WTC11 (cell line): ENCODE data around the gene STAT3. TPM values are rescaled to one million over a fixed set of nuclear protein-coding genes. Genes with fewer than 3 reads are reported as not detected.
A peak's percentile ranks its signal among the peaks of the same experiment; 100 is the strongest.

Experiments
- ATAC-seq: fragments of 200-7000 bp; cut with Tn5 transposase; 2 replicates; pipeline ENCODE4 v1.10.0; 2021; ENCODE audit warnings: mild to moderate bottlenecking, moderate library complexity
- CTCF ChIA-PET: fragments of 300-600 bp; sonication (Branson Sonifier 250); formaldehyde crosslinking; loops from one replicate; lab custom pipeline; 2021; ENCODE audit warnings: antibody characterized with exemption; lab: Charles Lee
- POLR2A ChIA-PET: fragments of 350-600 bp; sonication (Branson Sonifier 250); formaldehyde crosslinking; loops from one replicate; lab custom pipeline; 2021; ENCODE audit warnings: antibody characterized with exemption; lab: Charles Lee
- DNase-seq: peaks from one replicate; pipeline ENCODE4 v3.0.0; 2021; ENCODE audit warnings: low spot score
- H3K27ac Mint-ChIP-seq: 2 replicates; pipeline ENCODE4 v1.8.0; 2021; ENCODE audit warnings: mixed read lengths
- H3K27me3 Mint-ChIP-seq: 2 replicates; pipeline ENCODE4 v1.8.0; 2021; ENCODE audit warnings: low read depth, mild to moderate bottlenecking, moderate library complexity, mixed read lengths
- H3K36me3 Mint-ChIP-seq: 2 replicates; pipeline ENCODE4 v1.8.0; 2021; ENCODE audit warnings: mixed read lengths
- H3K4me1 Mint-ChIP-seq: 2 replicates; pipeline ENCODE4 v1.8.0; 2022; ENCODE audit warnings: mixed read lengths
- H3K4me3 Mint-ChIP-seq: 2 replicates; pipeline ENCODE4 v1.8.0; 2021; ENCODE audit warnings: mild to moderate bottlenecking, moderate library complexity, mixed read lengths
- H3K9me3 Mint-ChIP-seq: 2 replicates; pipeline ENCODE4 v1.8.0; 2021; ENCODE audit warnings: mixed read lengths
- ATF1 ChIP-seq: sonication (generic); formaldehyde crosslinking; IDR thresholded peaks from 2 replicates; pipeline ENCODE4 v1.8.1; 2023; ENCODE audit warnings: mild to moderate bottlenecking, moderate library complexity, missing genetic modification reagents
- CREM ChIP-seq: sonication (generic); formaldehyde crosslinking; IDR thresholded peaks from 2 replicates; pipeline ENCODE4 v1.8.1; 2022; ENCODE audit warnings: mild to moderate bottlenecking, missing genetic modification reagents, moderate library complexity
- ETV6 ChIP-seq: sonication (generic); formaldehyde crosslinking; IDR thresholded peaks from 2 replicates; pipeline ENCODE4 v1.8.1; 2022; ENCODE audit warnings: mild to moderate bottlenecking, missing genetic modification reagents
- GABPB1 ChIP-seq: sonication (generic); formaldehyde crosslinking; IDR thresholded peaks from 2 replicates; pipeline ENCODE4 v1.8.1; 2023; ENCODE audit warnings: mild to moderate bottlenecking, missing genetic modification reagents
- GRHL2 ChIP-seq: fragments of 250-450 bp; sonication (Bioruptor Pico); IDR thresholded peaks from 2 replicates; pipeline ENCODE4 v1.8.0; 2022; ENCODE audit warnings: mild to moderate bottlenecking, moderate library complexity; ENCODE audit not compliant: insufficient replicate concordance, severe bottlenecking
- HMGA2 ChIP-seq: fragments of 250-450 bp; sonication (Bioruptor Pico); IDR thresholded peaks from 2 replicates; pipeline ENCODE4 v1.4.0; 2021; ENCODE audit warnings: mild to moderate bottlenecking, moderate library complexity
- IRF2 ChIP-seq: sonication (generic); formaldehyde crosslinking; IDR thresholded peaks from 2 replicates; pipeline ENCODE4 v1.8.0; 2022; ENCODE audit warnings: low read depth, missing genetic modification reagents, borderline replicate concordance
- JAZF1 ChIP-seq: fragments of 250-450 bp; sonication (Bioruptor Pico); IDR thresholded peaks from 2 replicates; pipeline ENCODE4 v1.9.0; 2021; ENCODE audit warnings: moderate library complexity, mild to moderate bottlenecking, inconsistent platforms
- NFATC4 ChIP-seq: fragments of 250-450 bp; sonication (Bioruptor Pico); IDR thresholded peaks from 2 replicates; pipeline ENCODE4 v1.9.0; 2021; ENCODE audit warnings: mild to moderate bottlenecking
- NFE2L1 ChIP-seq: sonication (generic); formaldehyde crosslinking; IDR thresholded peaks from 2 replicates; pipeline ENCODE4 v1.8.1; 2023; ENCODE audit warnings: missing genetic modification reagents
- TEAD1 ChIP-seq: sonication (generic); formaldehyde crosslinking; IDR thresholded peaks from 2 replicates; pipeline ENCODE4 v1.8.0; 2022; ENCODE audit warnings: mild to moderate bottlenecking, missing genetic modification reagents
- ZBTB21 ChIP-seq: sonication (generic); formaldehyde crosslinking; IDR thresholded peaks from 2 replicates; pipeline ENCODE4 v1.8.1; 2023; ENCODE audit warnings: mild to moderate bottlenecking, missing genetic modification reagents, borderline replicate concordance
- ZNF416 ChIP-seq: fragments of 250-450 bp; sonication (Bioruptor Pico); IDR thresholded peaks from 2 replicates; pipeline ENCODE4 v1.9.0; 2021; ENCODE audit warnings: mild to moderate bottlenecking, inconsistent platforms
- total RNA-seq: library from RNA; stranded (reverse); gene quantifications from 3 replicates; pipeline ENCODE4 v1.2.3, GENCODE V29; 2021
- TF ChIP-seq, protein P1 (sequence below): sonication (generic); formaldehyde crosslinking; IDR thresholded peaks from 2 replicates; pipeline ENCODE4 v1.8.0; 2022; ENCODE audit warnings: mild to moderate bottlenecking, missing genetic modification reagents
- TF ChIP-seq, protein P2 (sequence below): sonication (generic); formaldehyde crosslinking; IDR thresholded peaks from 2 replicates; pipeline ENCODE4 v1.8.1; 2023; ENCODE audit warnings: mild to moderate bottlenecking, missing genetic modification reagents, borderline replicate concordance
- TF ChIP-seq, protein P3 (sequence below): fragments of 250-450 bp; sonication (Bioruptor Pico); conservative IDR thresholded peaks from 2 replicates; pipeline ENCODE4 v1.9.0; 2021; ENCODE audit warnings: mild to moderate bottlenecking
- TF ChIP-seq, protein P4 (sequence below): sonication (generic); formaldehyde crosslinking; IDR thresholded peaks from 2 replicates; pipeline ENCODE4 v1.8.1; 2023; ENCODE audit warnings: mild to moderate bottlenecking, missing genetic modification reagents, moderate library complexity
- TF ChIP-seq, protein P5 (sequence below): sonication (generic); formaldehyde crosslinking; IDR thresholded peaks from 2 replicates; pipeline ENCODE4 v1.8.1; 2022; ENCODE audit warnings: low read depth, missing genetic modification reagents, borderline replicate concordance
- TF ChIP-seq, protein P6 (sequence below): sonication (generic); formaldehyde crosslinking; conservative IDR thresholded peaks from 2 replicates; pipeline ENCODE4 v1.8.1; 2022; ENCODE audit warnings: mild to moderate bottlenecking, missing genetic modification reagents

The STAT3 gene
- total RNA-seq, 1 experiment from 2014 or later: 98.0 TPM

DNA sequence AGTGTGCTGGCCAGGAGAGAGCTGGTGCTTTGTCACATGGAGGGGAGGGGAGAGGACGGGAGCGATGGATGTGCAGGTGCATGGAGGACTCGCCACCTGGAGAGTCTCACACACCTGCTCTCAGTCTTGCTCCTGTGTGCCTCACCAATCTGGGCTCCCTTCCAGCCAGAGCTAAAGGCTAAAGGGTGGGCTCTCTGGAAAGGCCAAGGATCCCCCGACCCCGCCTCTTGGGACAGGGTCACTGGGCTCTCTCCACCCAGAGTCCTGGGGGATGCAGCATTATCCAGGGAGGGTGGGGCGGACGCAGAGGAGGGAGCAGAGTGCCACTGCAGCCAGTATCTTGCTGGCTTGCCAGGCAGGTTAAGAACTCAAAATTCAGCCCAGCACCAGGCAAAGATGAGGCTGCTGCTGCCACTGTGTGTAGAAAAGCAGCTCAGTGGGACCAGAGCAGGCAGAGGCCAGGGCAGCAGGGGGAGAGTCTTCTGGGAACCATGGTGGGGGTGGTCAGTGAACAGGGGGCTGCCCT lies 106.6 kb downstream of the STAT3 start:
- CTCF ChIA-PET: interaction anchor here (0.6 to 1.3 kb wide), 3 partner anchors 59 to 1117 kb away, joined by 4 to 5 read pairs (median 5); partner anchors contain the start of gene ARL4D
- DNase-seq (no peak), ATAC-seq (no peak)
- TF ChIP-seq, protein P1, sequence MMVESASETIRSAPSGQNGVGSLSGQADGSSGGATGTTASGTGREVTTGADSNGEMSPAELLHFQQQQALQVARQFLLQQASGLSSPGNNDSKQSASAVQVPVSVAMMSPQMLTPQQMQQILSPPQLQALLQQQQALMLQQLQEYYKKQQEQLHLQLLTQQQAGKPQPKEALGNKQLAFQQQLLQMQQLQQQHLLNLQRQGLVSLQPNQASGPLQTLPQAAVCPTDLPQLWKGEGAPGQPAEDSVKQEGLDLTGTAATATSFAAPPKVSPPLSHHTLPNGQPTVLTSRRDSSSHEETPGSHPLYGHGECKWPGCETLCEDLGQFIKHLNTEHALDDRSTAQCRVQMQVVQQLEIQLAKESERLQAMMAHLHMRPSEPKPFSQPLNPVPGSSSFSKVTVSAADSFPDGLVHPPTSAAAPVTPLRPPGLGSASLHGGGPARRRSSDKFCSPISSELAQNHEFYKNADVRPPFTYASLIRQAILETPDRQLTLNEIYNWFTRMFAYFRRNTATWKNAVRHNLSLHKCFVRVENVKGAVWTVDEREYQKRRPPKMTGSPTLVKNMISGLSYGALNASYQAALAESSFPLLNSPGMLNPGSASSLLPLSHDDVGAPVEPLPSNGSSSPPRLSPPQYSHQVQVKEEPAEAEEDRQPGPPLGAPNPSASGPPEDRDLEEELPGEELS (CRISPR knock-in tag): no peak
- TF ChIP-seq TEAD1 (CRISPR knock-in tag): no peak
- POLR2A ChIA-PET: interaction anchor here (1.1 kb wide), 1 partner anchor 60 kb away, joined by 4 read pairs; no protein-coding TSS in a partner anchor
- Mint-ChIP-seq H3K9me3 (no peaks in the 10 kb centered on the region), H3K27me3 (peaks cover 7% of the 10 kb centered on the region), H3K4me3 (no peak overlapping the region), H3K27ac (no peak overlapping the region), H3K36me3 (no peaks in the 10 kb centered on the region), H3K4me1 (peaks cover 18% of the 10 kb centered on the region)

DNA sequence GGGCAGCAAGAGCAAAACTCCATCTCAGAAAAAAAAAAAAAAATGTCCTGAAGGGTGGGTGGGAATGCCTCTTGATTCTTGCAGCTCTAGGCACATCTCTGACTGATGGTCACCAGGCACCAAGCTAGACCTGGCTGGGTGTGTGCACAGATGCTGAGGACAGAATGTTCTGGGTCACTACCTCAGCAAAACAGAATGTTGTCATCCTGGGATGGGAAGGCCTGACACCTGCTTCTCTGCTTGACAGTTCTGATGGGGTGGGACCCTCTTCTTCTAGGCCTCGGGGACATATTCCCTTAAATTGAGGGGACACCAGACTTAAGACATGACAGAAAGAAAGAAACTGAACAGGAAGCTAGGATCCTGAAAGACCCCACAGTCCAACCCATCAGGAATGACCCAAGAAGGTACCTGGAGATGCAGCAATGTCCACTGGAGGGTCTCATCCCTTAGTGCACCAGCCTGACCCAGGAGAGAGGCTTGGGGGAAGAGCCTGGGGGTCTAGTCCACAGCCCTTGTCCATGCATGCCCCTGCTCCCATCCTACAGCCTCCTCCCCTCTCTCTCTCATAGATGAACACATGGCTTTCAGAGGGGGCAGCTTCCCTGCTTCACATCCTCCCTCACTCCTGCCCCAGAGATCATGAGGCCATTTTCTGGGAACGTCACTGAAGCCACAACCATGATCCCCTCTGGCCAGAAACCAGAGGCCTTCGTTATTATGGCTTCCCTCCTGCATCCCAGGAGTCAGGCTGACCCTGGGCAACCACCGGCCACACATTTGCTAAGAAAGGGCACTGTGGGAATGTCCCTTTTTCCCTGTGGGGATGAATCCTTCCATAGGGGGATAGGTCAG lies 108.2 kb downstream of the STAT3 start:
- ATAC-seq: no peak
- H3K4me3 Mint-ChIP-seq: no peak overlapping the region
- CTCF ChIA-PET: interaction anchor here (0.6 to 1.4 kb wide), 7 partner anchors 9 to 247 kb away, joined by 3 to 13 read pairs (median 4); partner anchors contain the start of gene STAT5A

DNA sequence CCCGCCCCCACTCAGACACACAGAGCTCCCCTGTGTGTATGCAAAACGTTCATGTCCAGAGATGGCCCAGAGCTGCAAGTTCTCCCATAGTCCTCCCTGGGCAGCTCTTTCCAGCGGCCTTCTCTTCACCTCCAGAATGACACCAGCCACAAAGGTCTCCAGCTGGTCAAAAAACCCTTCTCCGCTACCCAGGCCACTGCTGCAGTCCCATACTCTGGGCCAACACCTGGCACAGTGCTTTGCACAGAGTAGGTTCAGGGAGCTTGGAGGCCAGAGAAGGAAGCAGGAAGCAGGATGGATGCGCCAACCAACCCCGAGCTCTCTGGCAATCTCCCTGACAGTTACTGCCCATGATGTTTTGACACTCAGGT lies 110.9 kb downstream of the STAT3 start:
- POLR2A ChIA-PET: interaction anchor here (0.7 to 1.2 kb wide), 5 partner anchors 11 to 158 kb away, joined by 3 to 6 read pairs (median 3); partner anchors contain the start of genes STAT3 and STAT5A
- CTCF ChIA-PET: interaction anchor here (0.6 to 1.9 kb wide), 13 partner anchors 11 to 271 kb away, joined by 3 to 23 read pairs (median 3); partner anchors contain the start of genes CAVIN1, DNAJC7 and STAT5A
- TF ChIP-seq ZBTB21 (CRISPR knock-in tag) (no peak), ATF1 (CRISPR knock-in tag) (no peak), HMGA2 (CRISPR knock-in tag) (no peak), ZNF416 (CRISPR knock-in tag) (no peak), ETV6 (no peak), JAZF1 (CRISPR knock-in tag) (no peak), GABPB1 (CRISPR knock-in tag) (no peak), NFATC4 (CRISPR knock-in tag) (no peak), IRF2 (CRISPR knock-in tag) (no peak), CREM (CRISPR knock-in tag) (no peak)
- TF ChIP-seq, protein P2, sequence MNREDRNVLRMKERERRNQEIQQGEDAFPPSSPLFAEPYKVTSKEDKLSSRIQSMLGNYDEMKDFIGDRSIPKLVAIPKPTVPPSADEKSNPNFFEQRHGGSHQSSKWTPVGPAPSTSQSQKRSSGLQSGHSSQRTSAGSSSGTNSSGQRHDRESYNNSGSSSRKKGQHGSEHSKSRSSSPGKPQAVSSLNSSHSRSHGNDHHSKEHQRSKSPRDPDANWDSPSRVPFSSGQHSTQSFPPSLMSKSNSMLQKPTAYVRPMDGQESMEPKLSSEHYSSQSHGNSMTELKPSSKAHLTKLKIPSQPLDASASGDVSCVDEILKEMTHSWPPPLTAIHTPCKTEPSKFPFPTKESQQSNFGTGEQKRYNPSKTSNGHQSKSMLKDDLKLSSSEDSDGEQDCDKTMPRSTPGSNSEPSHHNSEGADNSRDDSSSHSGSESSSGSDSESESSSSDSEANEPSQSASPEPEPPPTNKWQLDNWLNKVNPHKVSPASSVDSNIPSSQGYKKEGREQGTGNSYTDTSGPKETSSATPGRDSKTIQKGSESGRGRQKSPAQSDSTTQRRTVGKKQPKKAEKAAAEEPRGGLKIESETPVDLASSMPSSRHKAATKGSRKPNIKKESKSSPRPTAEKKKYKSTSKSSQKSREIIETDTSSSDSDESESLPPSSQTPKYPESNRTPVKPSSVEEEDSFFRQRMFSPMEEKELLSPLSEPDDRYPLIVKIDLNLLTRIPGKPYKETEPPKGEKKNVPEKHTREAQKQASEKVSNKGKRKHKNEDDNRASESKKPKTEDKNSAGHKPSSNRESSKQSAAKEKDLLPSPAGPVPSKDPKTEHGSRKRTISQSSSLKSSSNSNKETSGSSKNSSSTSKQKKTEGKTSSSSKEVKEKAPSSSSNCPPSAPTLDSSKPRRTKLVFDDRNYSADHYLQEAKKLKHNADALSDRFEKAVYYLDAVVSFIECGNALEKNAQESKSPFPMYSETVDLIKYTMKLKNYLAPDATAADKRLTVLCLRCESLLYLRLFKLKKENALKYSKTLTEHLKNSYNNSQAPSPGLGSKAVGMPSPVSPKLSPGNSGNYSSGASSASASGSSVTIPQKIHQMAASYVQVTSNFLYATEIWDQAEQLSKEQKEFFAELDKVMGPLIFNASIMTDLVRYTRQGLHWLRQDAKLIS (CRISPR knock-in tag): no peak
- TF ChIP-seq, protein P3, sequence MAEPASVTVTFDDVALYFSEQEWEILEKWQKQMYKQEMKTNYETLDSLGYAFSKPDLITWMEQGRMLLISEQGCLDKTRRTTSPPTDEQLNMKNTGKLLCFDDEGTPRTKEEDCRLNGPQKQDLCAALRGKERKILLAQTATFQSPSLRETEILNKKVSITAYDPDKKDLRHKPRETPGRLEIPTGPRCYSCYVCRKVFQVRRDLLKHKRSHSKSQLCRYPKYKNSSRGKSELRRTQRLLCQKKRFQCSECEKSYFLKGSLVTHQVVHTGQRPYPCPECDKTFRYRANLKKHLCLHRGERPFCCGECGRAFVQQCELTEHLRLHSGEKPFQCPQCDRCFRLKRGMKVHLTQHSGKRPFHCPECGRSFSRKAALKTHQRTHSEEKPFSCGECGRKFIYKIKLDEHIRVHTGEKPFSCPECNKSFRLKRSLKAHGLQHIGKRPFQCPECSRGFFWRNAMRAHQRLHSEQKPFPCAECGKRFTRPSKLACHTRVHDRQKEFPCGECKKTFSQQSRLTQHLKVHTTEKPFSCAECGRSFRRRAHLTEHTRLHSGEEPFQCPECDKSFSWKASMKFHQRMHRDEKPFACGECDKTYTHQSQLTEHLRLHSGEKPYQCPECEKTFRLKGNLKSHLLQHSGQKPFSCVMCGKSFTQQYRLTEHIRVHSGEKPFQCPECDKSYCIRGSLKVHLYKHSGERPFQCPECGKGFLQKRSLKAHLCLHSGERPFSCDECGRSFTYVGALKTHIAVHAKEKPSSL (CRISPR knock-in tag): no peak
- TF ChIP-seq, all 79 proteins: peak for 0
- ATAC-seq (no peak), DNase-seq (no peak)
- peak overlapping the region; percentile 74 for H3K4me3 Mint-ChIP-seq
- H3K36me3 Mint-ChIP-seq: no peaks in the 10 kb centered on the region
- peaks cover 6% of the 10 kb centered on the region for H3K27me3 Mint-ChIP-seq
- peaks cover 44% of the 10 kb centered on the region for H3K4me1 Mint-ChIP-seq
- no peak overlapping the region for H3K27ac Mint-ChIP-seq
- no peaks in the 10 kb centered on the region for H3K9me3 Mint-ChIP-seq

More for the DNA sequence above, 108.2 kb downstream of the STAT3 start:
- Mint-ChIP-seq H3K36me3 (no peaks in the 10 kb centered on the region), H3K27me3 (peaks cover 6% of the 10 kb centered on the region), H3K4me1 (peaks cover 23% of the 10 kb centered on the region), H3K27ac (no peak overlapping the region), H3K9me3 (no peaks in the 10 kb centered on the region)
- POLR2A ChIA-PET: interaction anchor here (0.7 kb wide), 1 partner anchor 36 kb away, joined by 4 read pairs; no protein-coding TSS in a partner anchor
- no peak for DNase-seq
- TF ChIP-seq, protein P4, sequence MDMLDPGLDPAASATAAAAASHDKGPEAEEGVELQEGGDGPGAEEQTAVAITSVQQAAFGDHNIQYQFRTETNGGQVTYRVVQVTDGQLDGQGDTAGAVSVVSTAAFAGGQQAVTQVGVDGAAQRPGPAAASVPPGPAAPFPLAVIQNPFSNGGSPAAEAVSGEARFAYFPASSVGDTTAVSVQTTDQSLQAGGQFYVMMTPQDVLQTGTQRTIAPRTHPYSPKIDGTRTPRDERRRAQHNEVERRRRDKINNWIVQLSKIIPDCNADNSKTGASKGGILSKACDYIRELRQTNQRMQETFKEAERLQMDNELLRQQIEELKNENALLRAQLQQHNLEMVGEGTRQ: no peak
- TF ChIP-seq, protein P5, sequence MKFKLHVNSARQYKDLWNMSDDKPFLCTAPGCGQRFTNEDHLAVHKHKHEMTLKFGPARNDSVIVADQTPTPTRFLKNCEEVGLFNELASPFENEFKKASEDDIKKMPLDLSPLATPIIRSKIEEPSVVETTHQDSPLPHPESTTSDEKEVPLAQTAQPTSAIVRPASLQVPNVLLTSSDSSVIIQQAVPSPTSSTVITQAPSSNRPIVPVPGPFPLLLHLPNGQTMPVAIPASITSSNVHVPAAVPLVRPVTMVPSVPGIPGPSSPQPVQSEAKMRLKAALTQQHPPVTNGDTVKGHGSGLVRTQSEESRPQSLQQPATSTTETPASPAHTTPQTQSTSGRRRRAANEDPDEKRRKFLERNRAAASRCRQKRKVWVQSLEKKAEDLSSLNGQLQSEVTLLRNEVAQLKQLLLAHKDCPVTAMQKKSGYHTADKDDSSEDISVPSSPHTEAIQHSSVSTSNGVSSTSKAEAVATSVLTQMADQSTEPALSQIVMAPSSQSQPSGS (CRISPR knock-in tag): no peak
- TF ChIP-seq, protein P6, sequence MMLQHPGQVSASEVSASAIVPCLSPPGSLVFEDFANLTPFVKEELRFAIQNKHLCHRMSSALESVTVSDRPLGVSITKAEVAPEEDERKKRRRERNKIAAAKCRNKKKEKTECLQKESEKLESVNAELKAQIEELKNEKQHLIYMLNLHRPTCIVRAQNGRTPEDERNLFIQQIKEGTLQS: no peak
- TF ChIP-seq NFE2L1 (no peak), GRHL2 (CRISPR knock-in tag) (no peak), ETV6 (no peak)
